ENCODE data around the gene ATP6V1B1. TPM values are rescaled to one million over a fixed set of nuclear protein-coding genes. Genes with fewer than 3 reads are reported as not detected.

ATP6V1B1 gene
- total RNA-seq, 2 donors from 2014 or later: not detected

GRCh38 chr2:70975237-70975636 is 39.5 kb downstream of the ATP6V1B1 start:
- no peak overlapping the region for H3K27ac ChIP-seq
- no peak for TF ChIP-seq CTCF (IDR thresholded peaks at IDR 0.05)
- no peak overlapping the region for H3K4me3 ChIP-seq
- no peaks in the 10 kb centered on the region for H3K36me3 ChIP-seq
- H3K9ac ChIP-seq (ENCODE audit: low read depth in 2 of 2, low read length in 2 of 2): no peak overlapping the region
- no peaks in the 10 kb centered on the region for H3K27me3 ChIP-seq
- intact Hi-C loops (cut with DNase I): no loop called here
- no peaks in the 10 kb centered on the region for H3K9me3 ChIP-seq
- no peak for DNase-seq
- no peaks in the 10 kb centered on the region for H3K4me1 ChIP-seq

GRCh38 chr2:70977605-70978205 is 42.0 kb downstream of the ATP6V1B1 start:
- Histone ChIP-seq H3K36me3 (no peaks in the 10 kb centered on the region), H3K4me3 (peak overlapping the region; percentile 44), H3K4me1 (no peaks in the 10 kb centered on the region), H3K27me3 (no peaks in the 10 kb centered on the region), H3K9ac (ENCODE audit: low read depth in 2 of 2, low read length in 2 of 2) (peak overlapping the region; percentile 63 to 67), H3K9me3 (no peaks in the 10 kb centered on the region), H3K27ac (peak overlapping the region; percentile 64)
- DNase-seq: no peak
- intact Hi-C loops (cut with DNase I): no loop called here
- TF ChIP-seq CTCF (IDR thresholded peaks at IDR 0.05): no peak

GRCh38 chr2:70978341-70979179 is 42.9 kb downstream of the ATP6V1B1 start, which contains the start of gene ANKRD53:
Gene ANKRD53, plus strand, starts transcription at chr2:70978630. Its CDS starts 16 bp downstream, at chr2:70978646.
- peak; percentile 36 for DNase-seq
- no peaks in the 10 kb centered on the region for H3K4me1 ChIP-seq

GRCh38 chr2:70979180-70979488 is 43.4 kb downstream of the ATP6V1B1 start:
- Histone ChIP-seq H3K4me3 (peak overlapping the region; percentile 56), H3K27ac (peak overlapping the region; percentile 28), H3K36me3 (no peaks in the 10 kb centered on the region), H3K4me1 (no peaks in the 10 kb centered on the region), H3K27me3 (no peaks in the 10 kb centered on the region), H3K9ac (ENCODE audit: low read depth in 2 of 2, low read length in 2 of 2) (peak overlapping the region in 1 of 2 donors; percentile 67), H3K9me3 (no peaks in the 10 kb centered on the region)
- no peak for DNase-seq
- intact Hi-C loops (cut with DNase I): no loop called here
- TF ChIP-seq CTCF (IDR thresholded peaks at IDR 0.05): no peak

More at GRCh38 chr2:70978341-70979179, 42.9 kb downstream of the ATP6V1B1 start, which contains the start of gene ANKRD53:
- peak within 1 kb of the TSS; percentile 63 to 67 for H3K9ac ChIP-seq (ENCODE audit: low read depth in 2 of 2, low read length in 2 of 2)
- intact Hi-C loops (cut with DNase I): no loop called here
- peak within 1 kb of the TSS; percentile 56 for H3K4me3 ChIP-seq
- no peaks in the 10 kb centered on the region for H3K9me3 ChIP-seq
- H3K27me3 ChIP-seq: no peaks in the 10 kb centered on the region
- H3K27ac ChIP-seq: peak within 1 kb of the TSS; percentile 28
- no peaks in the 10 kb centered on the region for H3K36me3 ChIP-seq
- TF ChIP-seq CTCF (IDR thresholded peaks at IDR 0.05): no peak

GRCh38 chr2:70979626-70980025 is 43.9 kb downstream of the ATP6V1B1 start:
- Histone ChIP-seq H3K27me3 (no peaks in the 10 kb centered on the region), H3K27ac (no peak overlapping the region), H3K9me3 (no peaks in the 10 kb centered on the region), H3K4me3 (no peak overlapping the region), H3K36me3 (no peaks in the 10 kb centered on the region), H3K4me1 (no peaks in the 10 kb centered on the region), H3K9ac (ENCODE audit: low read depth in 2 of 2, low read length in 2 of 2) (no peak overlapping the region)
- no peak for TF ChIP-seq CTCF (IDR thresholded peaks at IDR 0.05)
- DNase-seq: no peak
- intact Hi-C loops (cut with DNase I): no loop called here
